ENCODE results near the gene CCDC187.

The CCDC187 gene

GRCh38 chr9:136222906-136223285, 81.0 kb downstream of the CCDC187 start:
- Histone ChIP-seq H3K4me2 (ENCODE audit: insufficient read depth, low read length) (no peak overlapping the region), H3K79me2 (ENCODE audit: insufficient read depth, low read length) (peaks cover 18% of the 10 kb centered on the region; the same call in 1 of the 2 replicates)

DNA sequence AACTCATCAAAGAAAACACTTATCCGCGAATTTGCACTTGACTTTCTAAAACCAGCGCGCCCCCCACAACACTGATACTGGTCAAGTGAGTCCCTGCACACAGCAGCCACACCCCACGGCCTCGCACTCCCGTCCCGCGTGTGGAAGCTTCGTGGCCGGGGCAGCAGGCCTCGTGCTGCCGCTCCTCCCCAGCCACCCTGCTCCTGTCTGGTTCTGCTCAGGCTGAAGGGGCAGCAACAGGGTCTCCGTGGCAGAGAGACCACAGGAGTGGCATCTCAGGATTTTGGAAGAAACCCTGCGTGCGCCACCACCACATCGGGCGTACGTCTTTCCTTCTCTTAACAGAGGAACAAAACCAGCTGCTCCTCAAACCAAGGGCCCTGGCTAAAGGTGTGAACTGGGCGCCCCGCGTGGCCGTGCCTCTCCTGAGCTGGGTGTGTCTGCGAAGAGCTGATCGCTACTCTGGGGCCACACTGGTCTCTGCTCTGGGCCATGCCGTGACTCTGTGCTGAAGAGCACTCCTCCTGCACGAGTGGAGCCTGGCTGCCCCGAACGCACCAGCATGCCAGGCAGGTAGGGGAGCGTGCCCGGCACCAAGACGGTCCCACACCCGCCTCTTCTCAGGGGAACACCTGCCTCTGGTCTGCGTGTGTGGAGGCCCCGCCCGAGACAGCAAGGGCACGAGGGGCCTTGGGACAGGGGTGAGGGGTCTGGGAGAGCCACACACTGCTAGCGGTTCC, 81.6 kb downstream of the CCDC187 start:
- Histone ChIP-seq H3K4me1 (ENCODE audit: insufficient read depth, low read length) (no peaks in the 10 kb centered on the region), H3K27ac (ENCODE audit: low read length) (no peak overlapping the region), H3K27me3 (ENCODE audit: insufficient read depth, low read length, poor library complexity) (no peaks in the 10 kb centered on the region), H3K4me3 (ENCODE audit: low read depth in 1 of 2, low read length in 2 of 2) (no peak overlapping the region), H3K79me2 (ENCODE audit: insufficient read depth, low read length) (peaks cover 18% of the 10 kb centered on the region; the same call in 1 of the 2 replicates), H3K9ac (ENCODE audit: low read depth, low read length) (no peak overlapping the region), H3K36me3 (ENCODE audit: insufficient read depth, low read length) (peaks cover 77% of the 10 kb centered on the region), H3K9me3 (ENCODE audit: insufficient read depth, low read length, severe bottlenecking) (no peaks in the 10 kb centered on the region), H4K20me1 (ENCODE audit: insufficient read depth, low read length) (peaks cover 41% of the 10 kb centered on the region), H3K4me2 (ENCODE audit: insufficient read depth, low read length) (no peak overlapping the region), H2AFZ (ENCODE audit: low read depth, low read length) (no peak overlapping the region)
- DNase-seq, result no peak
- ATAC-seq (ENCODE audit: insufficient read depth, low read depth), result no peak
- TF ChIP-seq CTCF (IDR thresholded peaks at IDR 0.05; ENCODE audit: borderline replicate concordance, extremely low read depth, low read length, poor library complexity, severe bottlenecking) (no peak), EZH2 (IDR thresholded peaks at IDR 0.05; ENCODE audit: borderline replicate concordance, low read depth, low read length, severe bottlenecking) (no peak)

More at GRCh38 chr9:136222906-136223285, 81.0 kb downstream of the CCDC187 start:
- no peak for DNase-seq
- no peaks in the 10 kb centered on the region for H3K9me3 ChIP-seq (ENCODE audit: insufficient read depth, low read length, severe bottlenecking)
- no peak overlapping the region for H2AFZ ChIP-seq (ENCODE audit: low read depth, low read length)
- no peak overlapping the region for H3K4me3 ChIP-seq (ENCODE audit: low read depth in 1 of 2, low read length in 2 of 2)
- ATAC-seq (ENCODE audit: insufficient read depth, low read depth), result no peak
- no peaks in the 10 kb centered on the region for H3K4me1 ChIP-seq (ENCODE audit: insufficient read depth, low read length)
- H3K9ac ChIP-seq (ENCODE audit: low read depth, low read length), result no peak overlapping the region
- peaks cover 41% of the 10 kb centered on the region for H4K20me1 ChIP-seq (ENCODE audit: insufficient read depth, low read length)
- TF ChIP-seq CTCF (IDR thresholded peaks at IDR 0.05; ENCODE audit: borderline replicate concordance, extremely low read depth, low read length, poor library complexity, severe bottlenecking), result no peak
- no peak for TF ChIP-seq EZH2 (IDR thresholded peaks at IDR 0.05; ENCODE audit: borderline replicate concordance, low read depth, low read length, severe bottlenecking)
- H3K27ac ChIP-seq (ENCODE audit: low read length), result no peak overlapping the region
- no peaks in the 10 kb centered on the region for H3K27me3 ChIP-seq (ENCODE audit: insufficient read depth, low read length, poor library complexity)
- peaks cover 72% of the 10 kb centered on the region for H3K36me3 ChIP-seq (ENCODE audit: insufficient read depth, low read length)

DNA sequence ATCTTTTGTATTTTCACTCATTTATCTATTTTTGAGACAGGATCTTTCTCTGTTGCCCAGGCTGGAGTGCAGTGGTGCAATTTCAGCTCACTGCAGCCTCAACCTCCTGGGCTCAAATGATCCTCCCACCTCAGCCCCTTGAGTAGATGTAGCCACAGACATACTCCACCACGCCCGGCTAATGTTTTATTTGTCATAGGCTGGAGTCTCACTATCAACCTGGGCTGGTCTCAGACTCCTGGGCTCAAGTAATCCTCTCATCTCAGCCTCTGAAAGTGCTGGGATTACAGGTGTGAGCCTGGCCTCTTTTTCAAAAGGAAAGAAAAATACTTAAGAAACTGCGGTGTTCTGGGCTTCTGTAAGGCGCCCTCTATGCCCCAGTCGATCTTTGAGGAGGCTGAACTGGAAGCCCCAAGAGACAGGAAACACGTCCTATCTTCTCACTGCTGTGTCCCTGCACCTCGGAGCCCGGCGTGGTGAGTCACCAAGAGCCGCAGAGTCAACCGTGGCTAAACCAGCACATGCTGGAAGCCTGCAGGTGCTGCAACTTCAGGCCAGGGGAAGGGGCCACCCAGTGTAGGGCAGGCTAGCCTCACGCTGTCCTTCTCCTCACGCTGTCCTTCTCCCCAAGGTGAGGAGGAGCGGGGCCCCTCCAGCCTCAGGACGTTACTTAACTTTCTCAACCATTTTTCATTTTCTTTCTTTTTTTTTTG, 83.7 kb downstream of the CCDC187 start:
- Histone ChIP-seq H3K4me2 (ENCODE audit: insufficient read depth, low read length) (no peak overlapping the region), H3K9me3 (ENCODE audit: insufficient read depth, low read length, severe bottlenecking) (no peaks in the 10 kb centered on the region), H4K20me1 (ENCODE audit: insufficient read depth, low read length) (peaks cover 24% of the 10 kb centered on the region), H3K79me2 (ENCODE audit: insufficient read depth, low read length) (peaks cover 3% of the 10 kb centered on the region; the same call in 1 of the 2 replicates), H3K9ac (ENCODE audit: low read depth, low read length) (no peak overlapping the region), H3K27ac (ENCODE audit: low read length) (no peak overlapping the region), H3K4me3 (ENCODE audit: low read depth in 1 of 2, low read length in 2 of 2) (no peak overlapping the region), H3K27me3 (ENCODE audit: insufficient read depth, low read length, poor library complexity) (no peaks in the 10 kb centered on the region), H2AFZ (ENCODE audit: low read depth, low read length) (no peak overlapping the region), H3K36me3 (ENCODE audit: insufficient read depth, low read length) (peaks cover 79% of the 10 kb centered on the region), H3K4me1 (ENCODE audit: insufficient read depth, low read length) (no peaks in the 10 kb centered on the region)
- no peak for TF ChIP-seq EZH2 (IDR thresholded peaks at IDR 0.05; ENCODE audit: borderline replicate concordance, low read depth, low read length, severe bottlenecking)
- no peak for TF ChIP-seq CTCF (IDR thresholded peaks at IDR 0.05; ENCODE audit: borderline replicate concordance, extremely low read depth, low read length, poor library complexity, severe bottlenecking)
- DNase-seq (peak; percentile 35), ATAC-seq (ENCODE audit: insufficient read depth, low read depth) (peak; percentile 78)
